GM18858 (cell line): Measurements from ENCODE around the gene GSE1.

ENCODE experiments used
- ATAC-seq: cut with Tn5 transposase; IDR thresholded peaks from one replicate; pipeline ENCODE4 v1.9.1; 2021; ENCODE audit not compliant: unreplicated experiment

Gene GSE1

GRCh38 chr16:85573696-85574641 is 39.2 kb upstream of the GSE1 start:
- ATAC-seq, result no peak

GRCh38 chr16:85574672-85575475 is 38.2 kb upstream of the GSE1 start:
- no peak for ATAC-seq

- no peak for ATAC-seq
Observed at GRCh38 chr16:85575920-85576319, 37.2 kb upstream of the GSE1 start.

GRCh38 chr16:85576944-85577343 is 36.2 kb upstream of the GSE1 start:
- ATAC-seq, result no peak

- ATAC-seq, result no peak
Observed at GRCh38 chr16:85577899-85578598, 35.1 kb upstream of the GSE1 start.

GRCh38 chr16:85578599-85578948 is 34.5 kb upstream of the GSE1 start:
- no peak for ATAC-seq

GRCh38 chr16:85579191-85579590 is 33.9 kb upstream of the GSE1 start:
- ATAC-seq, result no peak

GRCh38 chr16:85579923-85580580 is 33.1 kb upstream of the GSE1 start:
- no peak for ATAC-seq

- no peak for ATAC-seq
Observed at GRCh38 chr16:85580684-85581083, 32.4 kb upstream of the GSE1 start.

- no peak for ATAC-seq
Observed at GRCh38 chr16:85582229-85582991, 30.7 kb upstream of the GSE1 start.

GRCh38 chr16:85583491-85584181 is 29.5 kb upstream of the GSE1 start:
- ATAC-seq, result no peak

GRCh38 chr16:85584267-85584666 is 28.9 kb upstream of the GSE1 start:
- no peak for ATAC-seq

- no peak for ATAC-seq
Observed at GRCh38 chr16:85584819-85585282, 28.3 kb upstream of the GSE1 start.

- no peak for ATAC-seq
Observed at GRCh38 chr16:85585711-85586110, 27.4 kb upstream of the GSE1 start.

GRCh38 chr16:85586380-85587104 is 26.6 kb upstream of the GSE1 start:
- no peak for ATAC-seq

- ATAC-seq, result no peak
Observed at GRCh38 chr16:85587762-85588556, 25.2 kb upstream of the GSE1 start.

- ATAC-seq, result no peak
Observed at GRCh38 chr16:85588562-85589503, 24.3 kb upstream of the GSE1 start.
